Fibroblast of lung (primary cell): ENCODE data around the gene MSMO1. TPM values are rescaled to one million over a fixed set of nuclear protein-coding genes. Genes with fewer than 3 reads are reported as not detected.

Experiments used
- DNase-seq, 2 donors: peaks; one replicate each; pipeline versions ENCODE4 v3.0.0 to v3.0.0-alpha.2; 2010; ENCODE audit warnings: low read depth in 2 of 2
- H2AFZ ChIP-seq: 2 replicates; pipeline ENCODE4 v1.5.1; 2012; ENCODE audit warnings: low read length, control low read depth, inconsistent platforms
- H3K27ac ChIP-seq: 2 replicates; pipeline ENCODE4 v1.5.1; 2011; ENCODE audit warnings: low read length, control low read depth; ENCODE audit not compliant: insufficient read depth
- H3K27me3 ChIP-seq: 2 replicates; pipeline ENCODE4 v1.5.1; 2011; ENCODE audit warnings: mild to moderate bottlenecking, low read length; ENCODE audit not compliant: control insufficient read depth, insufficient read depth
- H3K36me3 ChIP-seq: 2 replicates; pipeline ENCODE4 v1.5.1; 2011; ENCODE audit warnings: low read length; ENCODE audit not compliant: control insufficient read depth, insufficient read depth
- H3K4me1 ChIP-seq: 2 replicates; pipeline ENCODE4 v1.5.1; 2011; ENCODE audit warnings: low read length; ENCODE audit not compliant: control insufficient read depth, insufficient read depth; ENCODE audit errors: extremely low read depth
- H3K4me2 ChIP-seq: 2 replicates; pipeline ENCODE4 v1.5.1; 2011; ENCODE audit warnings: low read length, control low read depth; ENCODE audit not compliant: insufficient read depth; ENCODE audit errors: extremely low read depth
- H3K4me3 ChIP-seq, 4 experiments: fragments of 200-600 bp in 1 of 4; sonication (generic) in 1 of 4; replicated peaks in 1 of 4; 2 replicates each; pipeline ENCODE4 v1.5.1; 2011 to 2016; ENCODE audit warnings: low read length in 4 of 4, low read depth in 3 of 4, mild to moderate bottlenecking in 3 of 4, control low read depth in 2 of 4, inconsistent platforms in 1 of 4, mixed read lengths in 1 of 4; ENCODE audit not compliant: insufficient read depth in 1 of 4; ENCODE audit errors: control extremely low read depth in 1 of 4
- H3K79me2 ChIP-seq: 2 replicates; pipeline ENCODE4 v1.5.1; 2012; ENCODE audit warnings: mild to moderate bottlenecking, low read length, inconsistent platforms; ENCODE audit not compliant: control insufficient read depth, insufficient read depth
- H3K9ac ChIP-seq: 2 replicates; pipeline ENCODE4 v1.5.1; 2011; ENCODE audit warnings: mild to moderate bottlenecking, low read length, control low read depth; ENCODE audit not compliant: insufficient read depth
- H3K9me3 ChIP-seq: 2 replicates; pipeline ENCODE4 v1.5.1; 2012; ENCODE audit warnings: low read depth, low read length; ENCODE audit not compliant: control insufficient read depth, insufficient read depth
- H4K20me1 ChIP-seq: 2 replicates; pipeline ENCODE4 v1.5.1; 2011; ENCODE audit warnings: low read length; ENCODE audit not compliant: control insufficient read depth, insufficient read depth; ENCODE audit errors: extremely low read depth
- EZH2 ChIP-seq: IDR thresholded peaks from 2 replicates; pipeline ENCODE4 v1.5.1; 2012; ENCODE audit warnings: low read length, control low read depth, mild to moderate bottlenecking; ENCODE audit errors: missing control alignments
- polyA plus RNA-seq, 2 donors: library from polyadenylated mRNA; depleted of rRNA in 1 of 2; stranded (reverse) in 1 of 2; unstranded in 1 of 2; fragments of >200 nt; gene quantifications; 2 replicates each; pipeline ENCODE4 v1.2.1, GENCODE V29; 2011 to 2012; ENCODE audit warnings: missing spikeins in 1 of 2
- total RNA-seq: library from RNA; depleted of rRNA; stranded (reverse); fragments of >200 nt; gene quantifications from 2 replicates; pipeline ENCODE4 v1.2.1, GENCODE V29; 2014
- TF ChIP-seq, protein P1 (sequence below), 2 donors: IDR thresholded peaks in 1 of 2; conservative IDR thresholded peaks in 1 of 2; 1 replicate in 1 of 2; 2 replicates in 1 of 2; pipeline ENCODE4 v1.5.1; 2011 to 2012; ENCODE audit warnings: low read length in 2 of 2, control low read depth in 1 of 2, inconsistent platforms in 1 of 2, low read depth in 1 of 2, mild to moderate bottlenecking in 1 of 2

Gene MSMO1
- total and polyA plus RNA-seq, 2 donors (not counting 1 experiment from before 2014, with no cell fraction given), result 328 to 743 TPM

DNA sequence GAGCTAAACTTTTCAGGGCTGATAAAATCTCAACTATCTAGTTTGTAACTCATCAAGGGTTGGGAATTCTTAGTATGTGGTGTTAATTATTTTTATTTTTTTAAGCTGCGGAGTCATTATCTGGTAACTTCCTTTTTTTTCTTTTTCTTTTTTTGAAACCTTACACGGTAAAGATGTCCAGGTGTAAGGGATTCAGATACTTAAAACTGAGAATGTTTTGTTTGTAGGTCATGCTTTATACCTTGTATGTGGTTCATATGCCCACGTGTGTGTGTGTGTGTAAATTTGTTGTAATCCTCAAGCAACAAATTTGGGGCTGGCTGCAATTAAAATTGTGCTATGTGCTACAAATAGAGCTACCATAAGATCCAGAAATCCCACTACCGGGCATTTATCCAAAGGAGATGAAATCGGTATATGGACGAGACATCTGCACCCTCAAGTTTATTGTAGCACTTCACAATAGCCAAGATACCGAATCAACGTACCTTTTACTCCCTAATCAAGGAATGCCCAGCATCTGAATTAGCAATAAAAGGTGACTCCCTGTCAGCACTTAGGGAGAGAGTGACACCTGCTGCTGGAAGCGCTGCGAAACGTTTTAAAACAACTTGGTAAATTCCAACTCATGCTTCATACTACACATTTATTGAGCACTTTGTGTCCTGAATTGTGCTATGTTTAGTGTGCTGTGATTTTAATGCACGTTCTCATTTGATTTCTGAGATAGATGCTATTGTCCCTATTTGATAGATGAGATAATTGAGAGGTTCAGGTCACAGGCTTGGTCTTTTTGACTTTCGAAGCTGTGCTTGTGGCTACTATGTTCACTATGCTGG lies 16.1 kb downstream of the MSMO1 start:
- no peaks in the 10 kb centered on the region for H4K20me1 ChIP-seq
- no peaks in the 10 kb centered on the region for H3K4me1 ChIP-seq
- H3K9me3 ChIP-seq, result no peaks in the 10 kb centered on the region
- H3K27ac ChIP-seq, result no peak overlapping the region
- no peak overlapping the region for H3K4me3 ChIP-seq
- H3K36me3 ChIP-seq, result peaks cover 6% of the 10 kb centered on the region
- H3K9ac ChIP-seq, result no peak overlapping the region
- no peak for TF ChIP-seq EZH2
- TF ChIP-seq, protein P1, sequence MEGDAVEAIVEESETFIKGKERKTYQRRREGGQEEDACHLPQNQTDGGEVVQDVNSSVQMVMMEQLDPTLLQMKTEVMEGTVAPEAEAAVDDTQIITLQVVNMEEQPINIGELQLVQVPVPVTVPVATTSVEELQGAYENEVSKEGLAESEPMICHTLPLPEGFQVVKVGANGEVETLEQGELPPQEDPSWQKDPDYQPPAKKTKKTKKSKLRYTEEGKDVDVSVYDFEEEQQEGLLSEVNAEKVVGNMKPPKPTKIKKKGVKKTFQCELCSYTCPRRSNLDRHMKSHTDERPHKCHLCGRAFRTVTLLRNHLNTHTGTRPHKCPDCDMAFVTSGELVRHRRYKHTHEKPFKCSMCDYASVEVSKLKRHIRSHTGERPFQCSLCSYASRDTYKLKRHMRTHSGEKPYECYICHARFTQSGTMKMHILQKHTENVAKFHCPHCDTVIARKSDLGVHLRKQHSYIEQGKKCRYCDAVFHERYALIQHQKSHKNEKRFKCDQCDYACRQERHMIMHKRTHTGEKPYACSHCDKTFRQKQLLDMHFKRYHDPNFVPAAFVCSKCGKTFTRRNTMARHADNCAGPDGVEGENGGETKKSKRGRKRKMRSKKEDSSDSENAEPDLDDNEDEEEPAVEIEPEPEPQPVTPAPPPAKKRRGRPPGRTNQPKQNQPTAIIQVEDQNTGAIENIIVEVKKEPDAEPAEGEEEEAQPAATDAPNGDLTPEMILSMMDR (conservative IDR thresholded peaks at IDR 0.05 in 1 of 2, IDR thresholded peaks at IDR 0.05 in 1 of 2; ENCODE audit: low read depth in 1 of 2, low read length in 2 of 2), result peak in 1 of 2 donors; percentile 17
- no peak overlapping the region for H3K4me2 ChIP-seq
- no peaks in the 10 kb centered on the region for H3K79me2 ChIP-seq
- no peak overlapping the region for H2AFZ ChIP-seq
- H3K27me3 ChIP-seq, result no peaks in the 10 kb centered on the region
- no peak for DNase-seq

DNA sequence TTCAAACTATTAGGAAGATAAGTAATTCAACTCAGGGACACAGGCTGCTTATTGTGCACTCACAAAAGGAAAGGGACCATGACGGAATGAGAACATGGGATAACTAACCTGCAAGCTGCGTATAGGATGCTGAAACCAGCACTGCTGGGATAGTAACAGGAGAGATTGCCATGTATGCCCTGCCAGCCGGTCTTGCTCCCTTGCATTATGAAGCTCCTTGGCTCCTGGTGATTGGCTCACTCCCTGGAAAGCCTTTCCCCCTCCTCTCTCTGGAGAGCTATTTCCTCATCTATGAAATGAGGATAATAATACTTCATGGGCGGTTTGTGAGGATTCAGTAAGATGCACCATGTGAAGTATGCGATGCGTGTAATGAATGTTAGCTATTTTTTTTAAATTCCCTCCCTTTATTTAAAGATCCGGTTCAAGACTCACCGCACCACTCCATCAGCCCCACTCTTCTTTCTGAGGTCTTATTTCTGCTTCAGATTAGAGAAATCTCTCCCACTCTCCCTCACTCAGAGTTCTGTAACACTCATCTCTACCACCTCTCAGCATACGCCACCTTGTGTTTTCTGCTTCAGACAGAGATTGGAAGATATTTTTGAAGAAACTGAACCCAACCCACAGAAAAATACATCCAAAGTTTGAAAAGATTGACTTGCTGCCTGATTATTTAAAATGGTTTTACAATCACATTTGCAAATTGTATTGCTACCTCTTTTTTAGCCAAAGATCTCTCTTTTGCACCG lies 18.4 kb downstream of the MSMO1 start:
- no peak overlapping the region for H2AFZ ChIP-seq
- H3K79me2 ChIP-seq, result no peaks in the 10 kb centered on the region
- H3K4me1 ChIP-seq, result no peaks in the 10 kb centered on the region
- no peaks in the 10 kb centered on the region for H4K20me1 ChIP-seq
- no peak overlapping the region for H3K4me3 ChIP-seq
- H3K27me3 ChIP-seq, result no peaks in the 10 kb centered on the region
- no peak for TF ChIP-seq EZH2
- TF ChIP-seq, protein P1 (conservative IDR thresholded peaks at IDR 0.05 in 1 of 2, IDR thresholded peaks at IDR 0.05 in 1 of 2; ENCODE audit: low read depth in 1 of 2, low read length in 2 of 2), result peak; percentile 11 to 28
- no peak overlapping the region for H3K9ac ChIP-seq
- H3K4me2 ChIP-seq, result no peak overlapping the region
- no peak for DNase-seq
- peaks cover 2% of the 10 kb centered on the region for H3K36me3 ChIP-seq
- no peaks in the 10 kb centered on the region for H3K9me3 ChIP-seq
- H3K27ac ChIP-seq, result no peak overlapping the region
